GM18520 (cell line): Measurements from ENCODE around the gene SUPT3H.
A peak's percentile ranks its signal among the peaks of the same experiment; 100 is the strongest.

Source experiments
- ATAC-seq: cut with Tn5 transposase; IDR thresholded peaks from one replicate; pipeline ENCODE4 v1.9.1; 2021; ENCODE audit not compliant: unreplicated experiment

Gene SUPT3H

GRCh38 chr6:45394586-45395095, 16.9 kb upstream of the SUPT3H start:
- no peak for ATAC-seq

GRCh38 chr6:45388328-45388727, 10.6 kb upstream of the SUPT3H start:
- no peak for ATAC-seq

GRCh38 chr6:45387236-45387635, 9.5 kb upstream of the SUPT3H start:
- ATAC-seq = no peak

GRCh38 chr6:45386501-45386900, 8.8 kb upstream of the SUPT3H start:
- no peak for ATAC-seq

GRCh38 chr6:45382391-45382790, 4.7 kb upstream of the SUPT3H start:
- no peak for ATAC-seq

GRCh38 chr6:45378334-45378926, 696 bp upstream of the SUPT3H start:
- ATAC-seq = peak; percentile 4

GRCh38 chr6:45377043-45377553, 636 bp downstream of the SUPT3H start:
- no peak for ATAC-seq

- ATAC-seq = no peak
Measured at GRCh38 chr6:45376310-45377042, 1.3 kb downstream of the SUPT3H start.

GRCh38 chr6:45375449-45375848, 2.3 kb downstream of the SUPT3H start:
- no peak for ATAC-seq

GRCh38 chr6:45371924-45372573, 5.7 kb downstream of the SUPT3H start:
- no peak for ATAC-seq

- no peak for ATAC-seq
Measured at GRCh38 chr6:45369870-45370269, 7.9 kb downstream of the SUPT3H start.

- no peak for ATAC-seq
Measured at GRCh38 chr6:45367999-45368398, 9.7 kb downstream of the SUPT3H start.

GRCh38 chr6:45366534-45366933, 11.2 kb downstream of the SUPT3H start:
- ATAC-seq = no peak

- ATAC-seq = no peak
Measured at GRCh38 chr6:45365036-45365435, 12.7 kb downstream of the SUPT3H start.

GRCh38 chr6:45364466-45364865, 13.3 kb downstream of the SUPT3H start:
- no peak for ATAC-seq

GRCh38 chr6:45353654-45354053, 24.1 kb downstream of the SUPT3H start:
- ATAC-seq = no peak

- no peak for ATAC-seq
Measured at GRCh38 chr6:45351667-45352066, 26.1 kb downstream of the SUPT3H start.

GRCh38 chr6:45351076-45351475, 26.7 kb downstream of the SUPT3H start:
- no peak for ATAC-seq

- ATAC-seq = no peak
Measured at GRCh38 chr6:45350186-45350710, 27.5 kb downstream of the SUPT3H start.

- ATAC-seq = no peak
Measured at GRCh38 chr6:45344900-45345299, 32.8 kb downstream of the SUPT3H start.

GRCh38 chr6:45328523-45328922, 49.2 kb downstream of the SUPT3H start:
- ATAC-seq = no peak
